PC-3 (cell line): ENCODE results near the gene FGD4. TPM values are rescaled to one million over a fixed set of nuclear protein-coding genes. Genes with fewer than 3 reads are reported as not detected.

Source experiments
- ATAC-seq: fragments of 200-7000 bp; cut with Tn5 transposase; 2 replicates; pipeline ENCODE4 v1.9.1; 2020; ENCODE audit warnings: mild to moderate bottlenecking, moderate library complexity
- BruUV-seq: library from RNA; stranded (reverse); fragments of 400-500 nt; replicated peaks from 2 replicates; lab custom pipeline; 2021; lab: Mats Ljungman, UMichigan
- CTCF ChIA-PET: fragments of 300-600 bp; sonication (Branson Sonifier 250); formaldehyde crosslinking; loops from one replicate; lab custom pipeline; 2022; ENCODE audit warnings: antibody characterized with exemption; lab: Charles Lee
- POLR2A ChIA-PET: fragments of 300-600 bp; sonication (Branson Sonifier 250); formaldehyde crosslinking; loops from one replicate; lab custom pipeline; 2022; ENCODE audit warnings: antibody characterized with exemption; ENCODE audit not compliant: unreplicated experiment; lab: Charles Lee
- DNase-seq: peaks from one replicate; pipeline ENCODE4 v3.0.0-alpha.2; 2015
- H2AFZ ChIP-seq: fragments of 300-600 bp; sonication (generic); 2 replicates; pipeline ENCODE4 v1.6.0; 2016; ENCODE audit warnings: antibody characterized with exemption, low read length
- H3F3A ChIP-seq: fragments of 300-600 bp; sonication (generic); one replicate; pipeline ENCODE4 v1.6.0; 2017; ENCODE audit warnings: antibody characterized with exemption, low read length, control low read depth, mild to moderate bottlenecking; ENCODE audit not compliant: unreplicated experiment
- H3K27ac ChIP-seq: fragments of 300-600 bp; sonication (generic); 2 replicates; pipeline ENCODE4 v1.5.1; 2016; ENCODE audit warnings: mild to moderate bottlenecking, low read length
- H3K27me3 ChIP-seq: fragments of 300-600 bp; sonication (generic); 2 replicates; pipeline ENCODE4 v1.6.1; 2016; ENCODE audit warnings: low read length, mixed read lengths
- H3K36me3 ChIP-seq: fragments of 300-600 bp; sonication (generic); 2 replicates; pipeline ENCODE4 v1.6.1; 2016; ENCODE audit warnings: low read depth, mixed run types, low read length, mixed read lengths
- H3K4me1 ChIP-seq: fragments of 300-600 bp; sonication (generic); 2 replicates; pipeline ENCODE4 v1.5.1; 2016; ENCODE audit warnings: low read length; ENCODE audit not compliant: insufficient read depth
- H3K4me2 ChIP-seq: fragments of 300-600 bp; sonication (generic); 2 replicates; pipeline ENCODE4 v1.6.0; 2016; ENCODE audit warnings: low read length
- H3K4me3 ChIP-seq: fragments of 300-600 bp; sonication (generic); 2 replicates; pipeline ENCODE4 v1.5.1; 2016; ENCODE audit warnings: mild to moderate bottlenecking, low read length, mixed read lengths
- H3K79me2 ChIP-seq: fragments of 300-600 bp; sonication (generic); 2 replicates; pipeline ENCODE4 v1.6.1; 2017; ENCODE audit warnings: low read length, mixed read lengths
- H3K9ac ChIP-seq: fragments of 300-600 bp; sonication (generic); 2 replicates; pipeline ENCODE4 v1.6.0; 2016; ENCODE audit warnings: mild to moderate bottlenecking, low read length
- H3K9me2 ChIP-seq: fragments of 300-600 bp; sonication (generic); replicated peaks from 2 replicates; pipeline ENCODE4 v1.6.1; 2016; ENCODE audit warnings: mixed run types, low read length, mixed read lengths
- H3K9me3 ChIP-seq: fragments of 300-600 bp; sonication (generic); 2 replicates; pipeline ENCODE4 v1.6.1; 2016; ENCODE audit warnings: low read length, mixed read lengths
- H4K20me1 ChIP-seq: fragments of 300-600 bp; sonication (generic); 2 replicates; pipeline ENCODE4 v1.6.1; 2016; ENCODE audit warnings: low read length, mixed read lengths
- EZH2 ChIP-seq: fragments of 300-600 bp; sonication (generic); IDR thresholded peaks from one replicate; pipeline ENCODE4 v1.6.1; 2017; ENCODE audit warnings: antibody characterized with exemption, mild to moderate bottlenecking, low read length; ENCODE audit not compliant: unreplicated experiment
- EZH2phosphoT487 ChIP-seq: fragments of 300-600 bp; sonication (generic); IDR thresholded peaks from 2 replicates; pipeline ENCODE4 v1.6.1; 2018; ENCODE audit warnings: mild to moderate bottlenecking, antibody characterized with exemption, low read length, borderline replicate concordance
- intact Hi-C: fragments of 100-400 bp; cut with micrococcal nuclease; formaldehyde crosslinking; loops from 2 replicates; pipeline ENCODE4 v1.9.0; 2023
- total RNA-seq: library from RNA; depleted of rRNA; stranded (reverse); fragments of >200 nt; gene quantifications from 2 replicates; pipeline ENCODE4 v1.2.3, GENCODE V29; 2014
- TF ChIP-seq, protein P1 (sequence below): fragments of 300-600 bp; sonication (generic); conservative IDR thresholded peaks from 2 replicates; pipeline ENCODE4 v1.5.1; 2017; ENCODE audit warnings: antibody characterized with exemption, low read depth, mild to moderate bottlenecking, low read length

The FGD4 gene
- total RNA-seq, 1 experiment from 2014 or later = 3.9 TPM

DNA sequence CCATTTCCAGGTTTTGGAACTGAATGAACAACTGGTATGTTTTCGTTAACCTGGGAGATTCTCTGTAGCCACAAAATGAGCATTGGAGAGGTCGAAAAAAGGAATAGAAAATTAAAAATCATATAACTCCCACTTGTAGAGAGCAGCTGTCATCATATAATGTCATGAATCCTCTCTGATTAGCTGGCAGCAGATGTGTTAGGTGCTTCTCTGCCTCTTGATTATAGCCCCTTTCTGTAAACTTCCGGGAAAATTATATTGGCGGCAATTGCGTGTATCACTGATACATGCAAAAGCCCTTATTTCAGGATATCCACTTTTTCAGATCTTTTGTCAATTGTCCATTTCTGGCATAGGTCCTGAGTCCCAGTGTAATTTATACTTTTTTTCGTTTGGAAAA is 31.7 kb downstream of the FGD4 start:
- Histone ChIP-seq H3K36me3 (no peaks in the 10 kb centered on the region), H3F3A (no peaks in the 10 kb centered on the region), H3K79me2 (no peaks in the 10 kb centered on the region), H3K4me1 (peaks cover 5% of the 10 kb centered on the region), H3K4me3 (no peak overlapping the region), H3K4me2 (no peak overlapping the region), H3K9me3 (no peaks in the 10 kb centered on the region), H3K9me2 (no peaks in the 10 kb centered on the region), H4K20me1 (no peaks in the 10 kb centered on the region), H3K27me3 (no peaks in the 10 kb centered on the region), H3K27ac (no peak overlapping the region), H2AFZ (no peak overlapping the region), H3K9ac (no peak overlapping the region)
- TF ChIP-seq EZH2phosphoT487 = no peak
- TF ChIP-seq, protein P1, sequence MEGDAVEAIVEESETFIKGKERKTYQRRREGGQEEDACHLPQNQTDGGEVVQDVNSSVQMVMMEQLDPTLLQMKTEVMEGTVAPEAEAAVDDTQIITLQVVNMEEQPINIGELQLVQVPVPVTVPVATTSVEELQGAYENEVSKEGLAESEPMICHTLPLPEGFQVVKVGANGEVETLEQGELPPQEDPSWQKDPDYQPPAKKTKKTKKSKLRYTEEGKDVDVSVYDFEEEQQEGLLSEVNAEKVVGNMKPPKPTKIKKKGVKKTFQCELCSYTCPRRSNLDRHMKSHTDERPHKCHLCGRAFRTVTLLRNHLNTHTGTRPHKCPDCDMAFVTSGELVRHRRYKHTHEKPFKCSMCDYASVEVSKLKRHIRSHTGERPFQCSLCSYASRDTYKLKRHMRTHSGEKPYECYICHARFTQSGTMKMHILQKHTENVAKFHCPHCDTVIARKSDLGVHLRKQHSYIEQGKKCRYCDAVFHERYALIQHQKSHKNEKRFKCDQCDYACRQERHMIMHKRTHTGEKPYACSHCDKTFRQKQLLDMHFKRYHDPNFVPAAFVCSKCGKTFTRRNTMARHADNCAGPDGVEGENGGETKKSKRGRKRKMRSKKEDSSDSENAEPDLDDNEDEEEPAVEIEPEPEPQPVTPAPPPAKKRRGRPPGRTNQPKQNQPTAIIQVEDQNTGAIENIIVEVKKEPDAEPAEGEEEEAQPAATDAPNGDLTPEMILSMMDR = no peak
- TF ChIP-seq EZH2 = no peak
- no TSS peak for BruUV-seq
- POLR2A ChIA-PET = no interaction called here
- ATAC-seq = no peak
- CTCF ChIA-PET = no interaction called here
- intact Hi-C loops = no loop called here
- no peak for DNase-seq

DNA sequence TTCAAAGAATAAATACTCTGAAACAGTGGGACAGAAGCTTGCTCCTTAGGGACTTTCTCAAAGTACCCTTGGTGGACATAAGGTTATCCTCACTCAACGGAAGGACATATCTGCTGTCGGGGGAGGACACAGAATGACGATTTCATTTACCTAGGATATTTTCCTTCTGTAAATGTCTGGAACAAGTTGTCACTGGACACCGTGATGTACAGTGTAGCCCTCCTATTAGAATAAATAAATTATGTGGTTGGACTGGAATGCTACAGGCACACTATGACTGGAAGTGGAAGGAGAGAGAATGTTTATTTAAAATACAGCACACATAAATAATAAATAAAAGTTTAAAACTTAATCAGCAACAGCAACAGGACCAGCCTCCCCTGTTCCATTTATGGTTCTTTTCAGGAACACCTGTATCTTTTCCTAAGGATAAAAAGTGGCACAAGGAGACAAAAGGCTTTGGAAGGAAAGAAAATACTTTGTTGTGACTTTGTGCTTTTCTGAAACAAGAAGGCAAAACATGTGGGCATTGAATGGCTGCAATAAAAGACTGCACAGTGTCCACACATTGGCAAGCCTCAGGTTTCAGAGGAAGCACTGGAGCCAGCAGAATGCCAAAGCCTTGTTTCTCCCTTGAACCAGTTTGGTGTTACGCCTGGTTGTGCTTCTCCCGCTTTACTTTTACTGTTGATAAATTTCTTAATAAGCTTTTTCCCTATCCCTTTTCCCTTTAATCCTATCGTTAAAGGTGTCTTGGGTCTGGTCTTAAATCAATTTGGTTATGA is 36.8 kb downstream of the FGD4 start:
- intact Hi-C loops = no loop called here
- H3K27ac ChIP-seq = no peak overlapping the region
- no TSS peak for BruUV-seq

More for the DNA sequence above, 36.8 kb downstream of the FGD4 start:
- Histone ChIP-seq H2AFZ (no peak overlapping the region), H4K20me1 (no peaks in the 10 kb centered on the region), H3K4me1 (peaks cover 27% of the 10 kb centered on the region), H3K9ac (no peak overlapping the region), H3K27me3 (no peaks in the 10 kb centered on the region), H3K79me2 (no peaks in the 10 kb centered on the region), H3K36me3 (no peaks in the 10 kb centered on the region), H3F3A (no peaks in the 10 kb centered on the region), H3K4me3 (no peak overlapping the region), H3K9me2 (no peaks in the 10 kb centered on the region), H3K9me3 (no peaks in the 10 kb centered on the region), H3K4me2 (0 out of 2 replicates have a peak overlapping the region, but pooled peaks have one; percentile 65)
- ChIA-PET CTCF (no interaction called here), POLR2A (interaction anchor here (0.7 kb wide), 1 partner anchor 319 kb away, joined by 6 read pairs; no protein-coding TSS in a partner anchor)
- TF ChIP-seq EZH2 (no peak), EZH2phosphoT487 (no peak)
- TF ChIP-seq, protein P1 = no peak
- DNase-seq (peak; percentile 2), ATAC-seq (no peak)
